Caco-2 (cell line): Measurements from ENCODE around the gene COX5A. TPM values are rescaled to one million over a fixed set of nuclear protein-coding genes. Genes with fewer than 3 reads are reported as not detected.
A peak's percentile ranks its signal among the peaks of the same experiment; 100 is the strongest.

Experiments
- BruUV-seq: library from RNA; stranded (reverse); fragments of 400-500 nt; replicated peaks from 2 replicates; lab custom pipeline; 2021; lab: Mats Ljungman, UMichigan
- CTCF ChIA-PET: fragments of 300-600 bp; sonication (Branson Sonifier 250); formaldehyde crosslinking; loops from one replicate; lab custom pipeline; 2022; ENCODE audit warnings: antibody characterized with exemption; lab: Charles Lee
- POLR2A ChIA-PET: fragments of 300-600 bp; sonication (Branson Sonifier 250); formaldehyde crosslinking; loops from one replicate; lab custom pipeline; 2022; ENCODE audit warnings: antibody characterized with exemption; lab: Charles Lee
- DNase-seq, 2 experiments: peaks; one replicate each; pipeline versions ENCODE4 v3.0.0 to v3.0.0-alpha.2; 2020 to 2022
- H3K27me3 ChIP-seq: replicated peaks from 2 replicates; pipeline ENCODE4 v1.6.0; 2011; ENCODE audit warnings: low read length; ENCODE audit not compliant: control insufficient read depth, insufficient read depth
- H3K36me3 ChIP-seq: 2 replicates; pipeline ENCODE4 v1.5.1; 2011; ENCODE audit warnings: low read length; ENCODE audit not compliant: control insufficient read depth, insufficient read depth
- H3K4me1 ChIP-seq: fragments of 250-450 bp; sonication (Bioruptor Pico); 2 replicates; pipeline ENCODE4 v1.5.1; 2020; ENCODE audit warnings: mild to moderate bottlenecking
- H3K4me3 ChIP-seq: 2 replicates; pipeline ENCODE4 v1.5.1; 2011; ENCODE audit warnings: low read depth, mild to moderate bottlenecking, control low read depth, low read length
- H3K9me3 ChIP-seq: fragments of 250-450 bp; sonication (Bioruptor Pico); 2 replicates; pipeline ENCODE4 v1.5.1; 2020; ENCODE audit warnings: mild to moderate bottlenecking, moderate library complexity
- H3K27ac Mint-ChIP-seq: one replicate; pipeline ENCODE4 v1.8.0; 2022; ENCODE audit warnings: mixed read lengths; ENCODE audit not compliant: unreplicated experiment
- H3K27me3 Mint-ChIP-seq: one replicate; pipeline ENCODE4 v1.8.0; 2022; ENCODE audit warnings: mixed read lengths; ENCODE audit not compliant: insufficient read depth, unreplicated experiment
- H3K36me3 Mint-ChIP-seq: one replicate; pipeline ENCODE4 v1.8.0; 2022; ENCODE audit warnings: mild to moderate bottlenecking, mixed read lengths; ENCODE audit not compliant: insufficient read depth, unreplicated experiment
- H3K4me1 Mint-ChIP-seq: one replicate; pipeline ENCODE4 v1.8.0; 2022; ENCODE audit warnings: low read depth, mixed read lengths; ENCODE audit not compliant: unreplicated experiment
- H3K4me3 Mint-ChIP-seq: one replicate; pipeline ENCODE4 v1.8.0; 2022; ENCODE audit warnings: mild to moderate bottlenecking, moderate library complexity, mixed read lengths; ENCODE audit not compliant: unreplicated experiment
- H3K9me3 Mint-ChIP-seq: one replicate; pipeline ENCODE4 v1.8.0; 2022; ENCODE audit warnings: mixed read lengths; ENCODE audit not compliant: unreplicated experiment
- intact Hi-C: fragments of 100-400 bp; cut with micrococcal nuclease; formaldehyde crosslinking; loops from one replicate; pipeline ENCODE4 v1.10.0; 2022; ENCODE audit not compliant: unreplicated experiment
- total RNA-seq: library from RNA; stranded (reverse); gene quantifications from 2 replicates; pipeline ENCODE4 v1.2.3, GENCODE V29; 2022
- TF ChIP-seq, protein P1 (sequence below), 2 experiments: fragments of 200-600 bp in 1 of 2; IDR thresholded peaks; 1 replicate in 1 of 2; 2 replicates in 1 of 2; pipeline versions ENCODE4 v1.5.1 to v1.8.0; 2011 to 2022; ENCODE audit warnings: antibody characterized with exemption in 1 of 2, control low read depth in 1 of 2, inconsistent platforms in 1 of 2, low read depth in 1 of 2, low read length in 1 of 2, mild to moderate bottlenecking in 1 of 2, moderate library complexity in 1 of 2; ENCODE audit not compliant: insufficient read depth in 1 of 2, severe bottlenecking in 1 of 2, unreplicated experiment in 1 of 2

Gene COX5A
- total RNA-seq, 1 experiment from 2014 or later = 318 TPM

DNA sequence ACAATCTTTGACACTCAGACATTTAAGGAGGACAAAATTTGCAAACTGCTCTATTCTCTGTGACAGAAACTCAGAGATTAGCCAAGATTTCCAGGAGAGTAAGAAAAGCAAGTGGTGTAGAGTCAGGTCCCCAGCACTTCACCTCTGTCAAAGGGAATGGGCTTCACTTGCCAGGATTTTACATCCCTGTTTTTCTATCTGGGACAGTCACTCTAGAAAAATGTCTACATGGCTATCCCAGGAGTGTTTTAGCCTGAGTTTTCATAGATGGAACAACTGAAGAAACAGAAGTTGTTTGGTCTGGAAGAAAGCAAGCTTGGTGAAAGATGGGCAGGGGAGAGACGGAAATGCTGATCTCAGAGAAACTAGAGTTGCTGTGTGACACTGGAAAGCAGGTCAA lies 34.2 kb downstream of the COX5A start:
- POLR2A ChIA-PET = no interaction called here
- Mint-ChIP-seq H3K27me3 (no peaks in the 10 kb centered on the region), H3K36me3 (peaks cover 77% of the 10 kb centered on the region), H3K4me1 (no peaks in the 10 kb centered on the region), H3K9me3 (no peaks in the 10 kb centered on the region), H3K4me3 (no peak overlapping the region), H3K27ac (no peak overlapping the region)
- no peak for DNase-seq
- no peaks in the 10 kb centered on the region for H3K9me3 ChIP-seq
- intact Hi-C loops = no loop called here
- no TSS peak for BruUV-seq
- TF ChIP-seq, protein P1, sequence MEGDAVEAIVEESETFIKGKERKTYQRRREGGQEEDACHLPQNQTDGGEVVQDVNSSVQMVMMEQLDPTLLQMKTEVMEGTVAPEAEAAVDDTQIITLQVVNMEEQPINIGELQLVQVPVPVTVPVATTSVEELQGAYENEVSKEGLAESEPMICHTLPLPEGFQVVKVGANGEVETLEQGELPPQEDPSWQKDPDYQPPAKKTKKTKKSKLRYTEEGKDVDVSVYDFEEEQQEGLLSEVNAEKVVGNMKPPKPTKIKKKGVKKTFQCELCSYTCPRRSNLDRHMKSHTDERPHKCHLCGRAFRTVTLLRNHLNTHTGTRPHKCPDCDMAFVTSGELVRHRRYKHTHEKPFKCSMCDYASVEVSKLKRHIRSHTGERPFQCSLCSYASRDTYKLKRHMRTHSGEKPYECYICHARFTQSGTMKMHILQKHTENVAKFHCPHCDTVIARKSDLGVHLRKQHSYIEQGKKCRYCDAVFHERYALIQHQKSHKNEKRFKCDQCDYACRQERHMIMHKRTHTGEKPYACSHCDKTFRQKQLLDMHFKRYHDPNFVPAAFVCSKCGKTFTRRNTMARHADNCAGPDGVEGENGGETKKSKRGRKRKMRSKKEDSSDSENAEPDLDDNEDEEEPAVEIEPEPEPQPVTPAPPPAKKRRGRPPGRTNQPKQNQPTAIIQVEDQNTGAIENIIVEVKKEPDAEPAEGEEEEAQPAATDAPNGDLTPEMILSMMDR (IDR thresholded peaks at IDR 0.05; ENCODE audit: insufficient read depth in 1 of 2, low read depth in 1 of 2, low read length in 1 of 2, severe bottlenecking in 1 of 2, unreplicated experiment in 1 of 2) = no peak
- H3K4me3 ChIP-seq = no peak overlapping the region
- H3K4me1 ChIP-seq = peaks cover 4% of the 10 kb centered on the region; the same call in 1 of the 2 replicates
- no peaks in the 10 kb centered on the region for H3K27me3 ChIP-seq
- peaks cover 5% of the 10 kb centered on the region for H3K36me3 ChIP-seq
- CTCF ChIA-PET = no interaction called here

DNA sequence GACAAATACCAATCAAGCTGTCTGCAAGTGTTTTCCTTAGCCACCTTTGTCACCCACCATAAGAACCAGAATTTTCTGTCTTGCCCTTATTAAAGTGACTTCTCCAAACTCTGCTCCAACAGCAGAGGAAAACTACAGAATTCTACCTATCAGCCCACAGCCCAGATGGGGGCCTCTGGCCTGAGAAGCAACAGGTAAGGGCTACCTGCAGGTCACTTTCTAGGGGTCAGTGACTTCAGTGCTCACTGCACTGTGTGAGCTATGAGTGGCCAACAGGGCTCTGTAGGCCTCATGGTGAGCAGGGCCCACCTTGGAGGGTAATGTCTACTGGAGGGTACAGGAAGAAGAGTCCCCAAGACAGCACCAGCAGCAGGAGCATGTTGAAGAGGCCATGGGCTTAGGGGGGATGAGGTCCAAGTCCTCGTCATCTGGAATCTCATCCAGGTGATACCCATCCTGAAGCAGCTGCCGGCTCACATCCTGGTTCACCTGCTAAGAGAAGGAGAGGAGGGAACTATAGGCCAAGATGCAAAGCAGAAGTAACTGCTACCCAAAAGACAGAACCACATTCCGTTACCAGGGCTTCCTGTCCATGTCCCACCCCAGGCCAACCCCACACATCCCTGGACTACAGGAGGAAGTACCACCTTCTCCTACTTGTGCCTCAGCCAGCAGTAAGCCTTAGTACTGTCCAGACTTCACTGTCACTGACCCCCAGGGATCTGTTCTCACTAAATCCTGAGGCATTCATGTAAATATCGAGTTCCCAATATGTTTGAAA lies 35.4 kb downstream of the COX5A start:
- intact Hi-C loops = no loop called here
- peaks cover 88% of the 10 kb centered on the region for H3K36me3 Mint-ChIP-seq
- no peak overlapping the region for H3K4me3 ChIP-seq
- POLR2A ChIA-PET = interaction anchor here (0.6 to 1.2 kb wide), 4 partner anchors 13 to 301 kb away, joined by 3 to 13 read pairs (median 4); partner anchors contain the start of gene MPI
- H3K9me3 Mint-ChIP-seq = no peaks in the 10 kb centered on the region
- CTCF ChIA-PET = interaction anchor here (0.5 to 2.0 kb wide), 23 partner anchors 8 to 131 kb away, joined by 3 to 22 read pairs (median 5); partner anchors contain the start of genes COX5A, MPI, RPP25 and SCAMP2
- H3K4me1 ChIP-seq = peaks cover 4% of the 10 kb centered on the region; the same call in 1 of the 2 replicates
- DNase-seq = no peak
- no peaks in the 10 kb centered on the region for H3K4me1 Mint-ChIP-seq
- BruUV-seq = no TSS peak
- no peaks in the 10 kb centered on the region for H3K27me3 Mint-ChIP-seq
- H3K36me3 ChIP-seq = peaks cover 5% of the 10 kb centered on the region
- H3K9me3 ChIP-seq = no peaks in the 10 kb centered on the region
- H3K27ac Mint-ChIP-seq = no peak overlapping the region
- H3K27me3 ChIP-seq = no peaks in the 10 kb centered on the region
- TF ChIP-seq, protein P1 (IDR thresholded peaks at IDR 0.05; ENCODE audit: insufficient read depth in 1 of 2, low read depth in 1 of 2, low read length in 1 of 2, severe bottlenecking in 1 of 2, unreplicated experiment in 1 of 2) = no peak
- no peak overlapping the region for H3K4me3 Mint-ChIP-seq

DNA sequence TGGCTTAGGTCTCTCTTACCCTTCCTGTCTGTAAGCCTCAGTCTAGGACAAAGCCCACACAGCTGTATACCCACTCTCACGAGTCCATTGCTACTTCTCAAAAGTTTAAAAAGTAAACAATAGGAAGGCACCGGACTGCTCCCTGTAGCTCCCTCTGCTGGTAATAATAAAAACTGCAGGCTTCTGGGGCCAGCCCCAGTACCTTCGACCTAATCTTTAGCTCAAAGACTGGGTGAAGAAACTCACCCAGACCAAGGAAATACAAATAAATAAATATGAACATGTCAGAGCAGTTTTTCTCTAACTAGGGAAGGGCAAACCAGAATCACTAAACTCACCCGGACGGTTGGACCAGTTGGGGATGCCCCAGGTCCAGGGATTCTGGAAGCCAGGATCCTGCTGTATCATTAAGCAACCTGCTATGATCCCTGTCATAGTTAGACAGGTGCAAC lies 36.2 kb downstream of the COX5A start:
- Histone ChIP-seq H3K9me3 (no peaks in the 10 kb centered on the region), H3K4me3 (no peak overlapping the region), H3K4me1 (peaks cover 4% of the 10 kb centered on the region; the same call in 1 of the 2 replicates), H3K27me3 (no peaks in the 10 kb centered on the region), H3K36me3 (peaks cover 5% of the 10 kb centered on the region)
- TF ChIP-seq, protein P1 (IDR thresholded peaks at IDR 0.05; ENCODE audit: insufficient read depth in 1 of 2, low read depth in 1 of 2, low read length in 1 of 2, severe bottlenecking in 1 of 2, unreplicated experiment in 1 of 2) = peak; percentile 72 to 87
- POLR2A ChIA-PET = interaction anchor here (0.6 to 1.2 kb wide), 4 partner anchors 12 to 302 kb away, joined by 3 to 13 read pairs (median 4); partner anchors contain the start of gene MPI
- CTCF ChIA-PET = interaction anchor here (0.5 to 2.0 kb wide), 29 partner anchors 9 to 131 kb away, joined by 3 to 22 read pairs (median 4); partner anchors contain the start of genes COX5A, MPI, RPP25 and SCAMP2
- Mint-ChIP-seq H3K27ac (no peak overlapping the region), H3K27me3 (no peaks in the 10 kb centered on the region), H3K4me1 (no peaks in the 10 kb centered on the region), H3K9me3 (no peaks in the 10 kb centered on the region), H3K4me3 (no peak overlapping the region), H3K36me3 (peaks cover 92% of the 10 kb centered on the region)
- intact Hi-C loops = loop anchor here (1.0 kb wide), 2 partner anchors 11 to 49 kb away; partner anchors contain the start of gene MPI
- no TSS peak for BruUV-seq
- DNase-seq = peak; percentile 66 to 81
